Measurements from ENCODE around the gene SEMA3B.
"Not testable (repeated sequence)": the region's sequence is repeated elsewhere in the genome, so short reads cannot be mapped to it uniquely, and the experiment has no call there.

SEMA3B gene

DNA sequence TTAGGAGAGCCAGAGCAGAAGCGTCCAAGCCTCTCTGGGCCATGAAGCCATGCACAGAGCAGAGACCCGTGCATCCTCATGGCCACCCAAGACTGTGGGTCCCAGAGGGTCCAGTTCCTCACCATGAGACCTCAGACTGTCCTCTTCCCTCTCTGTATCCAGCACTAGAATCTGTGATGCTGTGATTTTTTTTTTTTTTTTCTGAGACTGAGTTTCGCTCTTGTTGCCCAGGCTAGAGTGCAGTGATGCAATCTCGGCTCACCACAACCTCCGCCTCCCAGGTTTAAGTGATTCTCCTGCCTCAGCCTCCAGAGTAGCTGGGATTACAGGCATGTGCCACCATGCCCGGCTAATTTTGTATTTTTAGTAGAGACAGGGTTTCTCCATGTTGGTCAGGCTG is 24.1 kb upstream of the SEMA3B start:
- not testable (repeated sequence) for ATAC-seq

DNA sequence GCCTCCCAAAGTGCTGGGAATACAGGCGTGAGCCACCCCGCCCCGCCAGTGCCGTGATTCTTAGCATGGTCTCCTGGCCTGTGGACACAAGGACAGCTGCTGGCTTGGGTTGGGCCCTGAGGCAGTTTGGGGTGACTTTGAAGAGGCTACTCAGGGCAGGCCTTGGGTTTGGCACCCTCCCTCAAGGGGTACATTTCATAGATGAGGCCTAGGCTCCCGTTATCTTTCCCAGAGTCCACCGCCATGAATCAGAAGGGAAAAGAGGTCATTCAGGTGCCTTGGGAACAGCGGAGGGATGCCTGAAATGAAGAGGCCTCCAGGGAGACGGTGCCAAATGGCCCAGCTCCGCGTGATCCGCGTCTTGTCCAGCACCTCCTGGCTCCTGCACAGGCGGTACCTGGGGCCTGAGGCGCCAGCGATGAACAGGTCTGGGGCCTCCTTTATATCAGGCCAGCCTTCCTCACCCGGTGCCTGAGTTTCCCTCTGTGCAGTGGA is 23.6 kb upstream of the SEMA3B start:
- TF ChIP-seq ARNTL (CRISPR knock-in tag; IDR thresholded peaks at IDR 0.05; ENCODE audit: borderline replicate concordance, low read depth) (no peak), TSHZ2 (CRISPR knock-in tag; IDR thresholded peaks at IDR 0.05) (no peak), CREB5 (CRISPR knock-in tag; IDR thresholded peaks at IDR 0.05; ENCODE audit: low read depth) (no peak), OSR1 (CRISPR knock-in tag; IDR thresholded peaks at IDR 0.05) (no peak), PPARA (CRISPR knock-in tag; IDR thresholded peaks at IDR 0.05; ENCODE audit: borderline replicate concordance) (no peak), TCF4 (CRISPR knock-in tag; IDR thresholded peaks at IDR 0.05; ENCODE audit: borderline replicate concordance) (no peak), ZNF565 (CRISPR knock-in tag; conservative IDR thresholded peaks at IDR 0.05; ENCODE audit: low read depth) (no peak), ESRRG (CRISPR knock-in tag; IDR thresholded peaks at IDR 0.05) (no peak), CSDC2 (CRISPR knock-in tag; IDR thresholded peaks at IDR 0.05) (no peak), RARB (CRISPR knock-in tag; IDR thresholded peaks at IDR 0.05) (no peak), ZFP30 (CRISPR knock-in tag; IDR thresholded peaks at IDR 0.05) (no peak), ZNF8 (CRISPR knock-in tag; IDR thresholded peaks at IDR 0.05) (no peak), BACH2 (CRISPR knock-in tag; IDR thresholded peaks at IDR 0.05; ENCODE audit: borderline replicate concordance) (no peak), POU6F1 (CRISPR knock-in tag; IDR thresholded peaks at IDR 0.05; ENCODE audit: borderline replicate concordance, low read depth) (no peak)
- TF ChIP-seq, protein P1, sequence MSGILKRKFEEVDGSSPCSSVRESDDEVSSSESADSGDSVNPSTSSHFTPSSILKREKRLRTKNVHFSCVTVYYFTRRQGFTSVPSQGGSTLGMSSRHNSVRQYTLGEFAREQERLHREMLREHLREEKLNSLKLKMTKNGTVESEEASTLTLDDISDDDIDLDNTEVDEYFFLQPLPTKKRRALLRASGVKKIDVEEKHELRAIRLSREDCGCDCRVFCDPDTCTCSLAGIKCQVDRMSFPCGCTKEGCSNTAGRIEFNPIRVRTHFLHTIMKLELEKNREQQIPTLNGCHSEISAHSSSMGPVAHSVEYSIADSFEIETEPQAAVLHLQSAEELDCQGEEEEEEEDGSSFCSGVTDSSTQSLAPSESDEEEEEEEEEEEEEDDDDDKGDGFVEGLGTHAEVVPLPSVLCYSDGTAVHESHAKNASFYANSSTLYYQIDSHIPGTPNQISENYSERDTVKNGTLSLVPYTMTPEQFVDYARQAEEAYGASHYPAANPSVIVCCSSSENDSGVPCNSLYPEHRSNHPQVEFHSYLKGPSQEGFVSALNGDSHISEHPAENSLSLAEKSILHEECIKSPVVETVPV (CRISPR knock-in tag; IDR thresholded peaks at IDR 0.05) = no peak
- ATAC-seq = peak; percentile 12; the same call in 2 of the 3 replicates

DNA sequence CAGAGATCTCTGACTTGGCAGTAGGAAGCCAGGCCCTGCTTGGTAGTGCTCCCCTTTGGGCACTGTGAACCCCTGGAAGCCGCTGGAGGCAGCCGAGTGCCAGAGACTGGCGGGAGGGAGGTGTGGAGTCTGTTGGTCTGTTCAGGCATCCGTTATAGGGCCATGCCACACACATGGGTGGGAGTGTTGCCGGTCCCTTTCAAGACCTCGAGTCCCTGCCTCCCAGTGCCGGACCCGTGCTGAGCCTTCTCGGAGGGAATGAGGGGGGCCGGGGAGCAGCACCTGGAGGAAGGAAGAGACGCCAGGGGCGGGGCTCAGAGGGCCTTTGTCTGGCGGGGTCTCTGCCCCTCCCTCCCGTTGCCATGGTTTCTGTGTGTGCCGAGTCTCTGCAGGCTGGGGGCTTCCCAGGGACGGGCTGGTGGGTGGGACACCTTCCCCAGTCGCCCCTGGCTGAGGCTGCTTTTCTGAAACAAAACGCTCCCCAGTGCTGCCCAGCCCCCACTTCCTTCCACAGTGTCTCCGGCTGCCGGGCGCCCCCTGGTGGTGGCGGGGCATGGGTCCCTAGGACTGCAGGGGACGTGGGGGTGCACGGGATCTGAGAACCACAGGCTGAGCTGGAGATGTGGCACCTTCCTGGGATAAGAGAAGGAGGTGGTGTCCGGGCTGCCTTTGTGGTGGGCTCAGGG is 23.0 kb upstream of the SEMA3B start:
- no peak for TF ChIP-seq GLIS3 (CRISPR knock-in tag; IDR thresholded peaks at IDR 0.05)
- TF ChIP-seq ESRRG (CRISPR knock-in tag; IDR thresholded peaks at IDR 0.05) = no peak
- TF ChIP-seq POU6F1 (CRISPR knock-in tag; IDR thresholded peaks at IDR 0.05; ENCODE audit: borderline replicate concordance, low read depth) = no peak
- TF ChIP-seq CREB5 (CRISPR knock-in tag; IDR thresholded peaks at IDR 0.05; ENCODE audit: low read depth) = no peak
- TF ChIP-seq ARNTL (CRISPR knock-in tag; IDR thresholded peaks at IDR 0.05; ENCODE audit: borderline replicate concordance, low read depth) = no peak
- ATAC-seq = peak; percentile 95
